GM12892 (cell line): ENCODE measurements around the gene ALK.

Experiments used
- POLR2A ChIP-seq: IDR thresholded peaks from 2 replicates; pipeline ENCODE4 v1.6.1; 2011; ENCODE audit warnings: low read depth, low read length, control low read depth
- POLR2AphosphoS5 ChIP-seq: IDR thresholded peaks from 2 replicates; pipeline ENCODE4 v1.6.1; 2011; ENCODE audit warnings: low read depth, low read length, control low read depth
- TAF1 ChIP-seq: IDR thresholded peaks from 2 replicates; pipeline ENCODE4 v1.6.1; 2011; ENCODE audit warnings: low read depth, mild to moderate bottlenecking, control low read depth, low read length, borderline replicate concordance

GRCh38 chr2:29611850-29612249 lies 309.5 kb downstream of the ALK start:
- no peak for TF ChIP-seq POLR2A
- TF ChIP-seq TAF1, result no peak
- TF ChIP-seq POLR2AphosphoS5, result no peak
